Measurements from ENCODE around the gene XRCC6. TPM values are rescaled to one million over a fixed set of nuclear protein-coding genes. Genes with fewer than 3 reads are reported as not detected.
A peak's percentile ranks its signal among the peaks of the same experiment; 100 is the strongest.

XRCC6 gene
- total and polyA plus RNA-seq, 2 of the 13 experiments (the other 11 are each of a cell fraction or from before 2014, with no cell fraction given) = 124 to 625 TPM

DNA sequence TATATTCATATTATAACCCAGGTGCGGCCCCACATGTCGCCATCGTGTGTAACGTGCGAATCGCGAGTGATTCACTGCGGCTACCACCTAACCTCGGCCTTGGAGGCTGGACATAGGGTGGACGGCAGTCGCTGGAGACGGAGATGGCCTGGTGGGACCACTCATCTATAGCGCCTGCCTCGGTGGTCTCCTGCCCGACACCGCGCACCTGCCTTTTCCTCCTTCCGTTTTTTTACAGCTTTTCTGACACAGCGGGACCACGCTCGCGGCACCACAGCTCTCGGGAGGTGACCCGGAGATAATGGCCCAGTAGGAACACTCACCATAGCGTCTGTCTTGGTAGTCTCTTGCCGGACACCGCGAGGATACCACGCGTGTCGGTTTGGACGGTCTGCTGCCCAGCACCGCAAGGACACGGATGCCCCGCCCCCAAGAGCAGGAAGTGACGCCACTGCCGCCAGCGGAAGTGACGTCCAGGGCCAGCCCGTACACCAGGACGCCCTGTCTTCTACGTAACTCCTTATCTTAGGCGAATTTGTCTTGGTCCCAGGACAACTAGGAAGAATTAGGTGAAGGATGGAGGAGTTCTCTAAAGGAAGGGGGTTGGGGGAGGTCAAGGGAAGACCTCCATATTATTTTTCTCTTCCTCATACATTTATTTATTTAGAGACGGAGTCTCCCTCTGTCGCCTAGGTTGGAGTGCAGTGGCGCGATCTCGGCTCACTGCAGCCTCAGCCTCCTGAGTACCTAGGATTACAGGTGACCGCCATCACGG lies 61.1 kb downstream of the XRCC6 start (continued):
- TF ChIP-seq ZNF564 (CRISPR knock-in tag; IDR thresholded peaks at IDR 0.05) = no peak
- no peak for TF ChIP-seq CHD4 (IDR thresholded peaks at IDR 0.05; ENCODE audit: borderline replicate concordance, low read length)
- peak; percentile 82 for TF ChIP-seq TAF1 (CRISPR knock-in tag; IDR thresholded peaks at IDR 0.05)
- no peak for TF ChIP-seq ZNF33A (CRISPR knock-in tag; IDR thresholded peaks at IDR 0.05; ENCODE audit: borderline replicate concordance)
- TF ChIP-seq ARNTL (CRISPR knock-in tag; IDR thresholded peaks at IDR 0.05) = no peak
- TF ChIP-seq AHR (CRISPR knock-in tag; IDR thresholded peaks at IDR 0.05) = no peak
- peak; percentile 41; the same call in 1 of the 2 replicates for TF ChIP-seq ZBTB20 (CRISPR knock-in tag; IDR thresholded peaks at IDR 0.05; ENCODE audit: borderline replicate concordance, low read depth)
- no peak for TF ChIP-seq ZNF678 (CRISPR knock-in tag; IDR thresholded peaks at IDR 0.05)
- no peak for TF ChIP-seq ZNF816 (CRISPR knock-in tag; IDR thresholded peaks at IDR 0.05; ENCODE audit: borderline replicate concordance)
- no peak for TF ChIP-seq ZNF160 (CRISPR knock-in tag; IDR thresholded peaks at IDR 0.05)
- TF ChIP-seq, protein P1, sequence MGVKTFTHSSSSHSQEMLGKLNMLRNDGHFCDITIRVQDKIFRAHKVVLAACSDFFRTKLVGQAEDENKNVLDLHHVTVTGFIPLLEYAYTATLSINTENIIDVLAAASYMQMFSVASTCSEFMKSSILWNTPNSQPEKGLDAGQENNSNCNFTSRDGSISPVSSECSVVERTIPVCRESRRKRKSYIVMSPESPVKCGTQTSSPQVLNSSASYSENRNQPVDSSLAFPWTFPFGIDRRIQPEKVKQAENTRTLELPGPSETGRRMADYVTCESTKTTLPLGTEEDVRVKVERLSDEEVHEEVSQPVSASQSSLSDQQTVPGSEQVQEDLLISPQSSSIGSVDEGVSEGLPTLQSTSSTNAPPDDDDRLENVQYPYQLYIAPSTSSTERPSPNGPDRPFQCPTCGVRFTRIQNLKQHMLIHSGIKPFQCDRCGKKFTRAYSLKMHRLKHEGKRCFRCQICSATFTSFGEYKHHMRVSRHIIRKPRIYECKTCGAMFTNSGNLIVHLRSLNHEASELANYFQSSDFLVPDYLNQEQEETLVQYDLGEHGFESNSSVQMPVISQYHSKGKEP (CRISPR knock-in tag; IDR thresholded peaks at IDR 0.05) = no peak
- no peak for TF ChIP-seq ZNF431 (CRISPR knock-in tag; IDR thresholded peaks at IDR 0.05; ENCODE audit: borderline replicate concordance, low read depth)
- TF ChIP-seq, protein P2, sequence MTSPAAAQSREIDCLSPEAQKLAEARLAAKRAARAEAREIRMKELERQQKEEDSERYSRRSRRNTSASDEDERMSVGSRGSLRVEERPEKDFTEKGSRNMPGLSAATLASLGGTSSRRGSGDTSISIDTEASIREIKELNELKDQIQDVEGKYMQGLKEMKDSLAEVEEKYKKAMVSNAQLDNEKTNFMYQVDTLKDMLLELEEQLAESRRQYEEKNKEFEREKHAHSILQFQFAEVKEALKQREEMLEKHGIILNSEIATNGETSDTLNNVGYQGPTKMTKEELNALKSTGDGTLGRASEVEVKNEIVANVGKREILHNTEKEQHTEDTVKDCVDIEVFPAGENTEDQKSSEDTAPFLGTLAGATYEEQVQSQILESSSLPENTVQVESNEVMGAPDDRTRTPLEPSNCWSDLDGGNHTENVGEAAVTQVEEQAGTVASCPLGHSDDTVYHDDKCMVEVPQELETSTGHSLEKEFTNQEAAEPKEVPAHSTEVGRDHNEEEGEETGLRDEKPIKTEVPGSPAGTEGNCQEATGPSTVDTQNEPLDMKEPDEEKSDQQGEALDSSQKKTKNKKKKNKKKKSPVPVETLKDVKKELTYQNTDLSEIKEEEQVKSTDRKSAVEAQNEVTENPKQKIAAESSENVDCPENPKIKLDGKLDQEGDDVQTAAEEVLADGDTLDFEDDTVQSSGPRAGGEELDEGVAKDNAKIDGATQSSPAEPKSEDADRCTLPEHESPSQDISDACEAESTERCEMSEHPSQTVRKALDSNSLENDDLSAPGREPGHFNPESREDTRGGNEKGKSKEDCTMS (CRISPR knock-in tag; conservative IDR thresholded peaks at IDR 0.05) = no peak
- TF ChIP-seq, protein P3, sequence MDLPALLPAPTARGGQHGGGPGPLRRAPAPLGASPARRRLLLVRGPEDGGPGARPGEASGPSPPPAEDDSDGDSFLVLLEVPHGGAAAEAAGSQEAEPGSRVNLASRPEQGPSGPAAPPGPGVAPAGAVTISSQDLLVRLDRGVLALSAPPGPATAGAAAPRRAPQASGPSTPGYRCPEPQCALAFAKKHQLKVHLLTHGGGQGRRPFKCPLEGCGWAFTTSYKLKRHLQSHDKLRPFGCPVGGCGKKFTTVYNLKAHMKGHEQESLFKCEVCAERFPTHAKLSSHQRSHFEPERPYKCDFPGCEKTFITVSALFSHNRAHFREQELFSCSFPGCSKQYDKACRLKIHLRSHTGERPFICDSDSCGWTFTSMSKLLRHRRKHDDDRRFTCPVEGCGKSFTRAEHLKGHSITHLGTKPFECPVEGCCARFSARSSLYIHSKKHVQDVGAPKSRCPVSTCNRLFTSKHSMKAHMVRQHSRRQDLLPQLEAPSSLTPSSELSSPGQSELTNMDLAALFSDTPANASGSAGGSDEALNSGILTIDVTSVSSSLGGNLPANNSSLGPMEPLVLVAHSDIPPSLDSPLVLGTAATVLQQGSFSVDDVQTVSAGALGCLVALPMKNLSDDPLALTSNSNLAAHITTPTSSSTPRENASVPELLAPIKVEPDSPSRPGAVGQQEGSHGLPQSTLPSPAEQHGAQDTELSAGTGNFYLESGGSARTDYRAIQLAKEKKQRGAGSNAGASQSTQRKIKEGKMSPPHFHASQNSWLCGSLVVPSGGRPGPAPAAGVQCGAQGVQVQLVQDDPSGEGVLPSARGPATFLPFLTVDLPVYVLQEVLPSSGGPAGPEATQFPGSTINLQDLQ (CRISPR knock-in tag; IDR thresholded peaks at IDR 0.05) = no peak
- TF ChIP-seq, protein P4, sequence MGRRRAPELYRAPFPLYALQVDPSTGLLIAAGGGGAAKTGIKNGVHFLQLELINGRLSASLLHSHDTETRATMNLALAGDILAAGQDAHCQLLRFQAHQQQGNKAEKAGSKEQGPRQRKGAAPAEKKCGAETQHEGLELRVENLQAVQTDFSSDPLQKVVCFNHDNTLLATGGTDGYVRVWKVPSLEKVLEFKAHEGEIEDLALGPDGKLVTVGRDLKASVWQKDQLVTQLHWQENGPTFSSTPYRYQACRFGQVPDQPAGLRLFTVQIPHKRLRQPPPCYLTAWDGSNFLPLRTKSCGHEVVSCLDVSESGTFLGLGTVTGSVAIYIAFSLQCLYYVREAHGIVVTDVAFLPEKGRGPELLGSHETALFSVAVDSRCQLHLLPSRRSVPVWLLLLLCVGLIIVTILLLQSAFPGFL (CRISPR knock-in tag; IDR thresholded peaks at IDR 0.05) = no peak
- TF ChIP-seq ZC3H4 (CRISPR knock-in tag; IDR thresholded peaks at IDR 0.05; ENCODE audit: borderline replicate concordance) = no peak
- TF ChIP-seq HNRNPH1 (optimal IDR thresholded peaks at IDR 0.05; ENCODE audit: low read depth, low read length) = no peak
- TF ChIP-seq ZNF251 (CRISPR knock-in tag; IDR thresholded peaks at IDR 0.05) = no peak
- TF ChIP-seq HDAC6 (IDR thresholded peaks at IDR 0.05; ENCODE audit: low read depth, low read length) = no peak
- peak; percentile 99 for TF ChIP-seq KDM2A (CRISPR knock-in tag; IDR thresholded peaks at IDR 0.05; ENCODE audit: borderline replicate concordance, low read depth)
- TF ChIP-seq ZFAT (CRISPR knock-in tag; conservative IDR thresholded peaks at IDR 0.05) = no peak
